ENCODE measurements around the gene IFIH1. TPM values are rescaled to one million over a fixed set of nuclear protein-coding genes. Genes with fewer than 3 reads are reported as not detected.
A peak's percentile ranks its signal among the peaks of the same experiment; 100 is the strongest.

The IFIH1 gene
- total RNA-seq (6.2 and 10.1 TPM in 2 replicates), polyA plus RNA-seq (1.7 and 7.1 TPM in 2 replicates)

- Histone ChIP-seq H3K9me3 (ENCODE audit: low read depth) (no peaks in the 10 kb centered on the region), H3K27me3 (no peaks in the 10 kb centered on the region), H3K4me2 (peak within 1 kb of the TSS; percentile 83), H3K79me2 (no peaks in the 10 kb centered on the region), H2AFZ (peak within 1 kb of the TSS; percentile 100), H3K9me2 (replicated peaks; ENCODE audit: insufficient read depth) (no peaks in the 10 kb centered on the region), H3K27ac (peak within 1 kb of the TSS; percentile 93), H3K36me3 (replicated peaks; ENCODE audit: insufficient read depth, low read depth) (no peaks in the 10 kb centered on the region), H3K4me1 (ENCODE audit: insufficient read depth) (peaks cover 5% of the 10 kb centered on the region), H4K20me1 (ENCODE audit: insufficient read depth, poor library complexity, severe bottlenecking) (no peaks in the 10 kb centered on the region), H3K4me3 (peak within 1 kb of the TSS; percentile 62)
- peak; percentile 89 for DNase-seq (ENCODE audit: low spot score)
- WGBS (ENCODE audit: low lambda C conversion rate, missing lambda C conversion rate) = 3% methylated on average over 45 of the region's 45 CpGs
- TF ChIP-seq EZH2phosphoT487 (IDR thresholded peaks at IDR 0.05; ENCODE audit: low read depth, severe bottlenecking, unreplicated experiment) (no peak), CTCF (IDR thresholded peaks at IDR 0.05; ENCODE audit: poor library complexity) (peak; percentile 27)
Observed at GRCh38 chr2:162318328-162319180, at the start of gene IFIH1. IFIH1 (minus strand) TSS chr2:162318684; CDS start chr2:162318307, 377 bp downstream.

DNA sequence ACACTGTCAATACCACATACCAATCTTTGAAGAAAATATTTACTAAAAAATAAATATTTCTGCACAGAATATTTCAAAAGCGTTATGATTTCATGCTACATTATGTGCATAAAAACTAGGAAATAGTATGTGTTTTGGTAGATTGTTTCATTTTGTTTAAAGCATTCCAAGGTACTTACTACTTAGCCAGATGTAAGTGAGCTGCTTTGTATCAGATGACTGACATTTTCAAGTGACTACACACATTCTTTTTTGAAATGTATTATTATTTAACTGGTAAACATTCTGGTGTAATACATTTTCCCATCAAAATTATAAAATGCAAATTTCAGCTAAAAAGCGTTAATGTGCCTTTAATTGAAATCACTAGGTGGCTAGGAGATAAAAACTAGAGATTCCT is 46.9 kb upstream of the IFIH1 start:
- Histone ChIP-seq H2AFZ (no peak overlapping the region), H3K36me3 (replicated peaks; ENCODE audit: insufficient read depth, low read depth) (no peaks in the 10 kb centered on the region), H3K9me2 (replicated peaks; ENCODE audit: insufficient read depth) (no peaks in the 10 kb centered on the region), H3K27me3 (no peaks in the 10 kb centered on the region), H3K4me1 (ENCODE audit: insufficient read depth) (no peaks in the 10 kb centered on the region), H3K4me2 (no peak overlapping the region), H3K4me3 (no peak overlapping the region), H3K27ac (no peak overlapping the region), H4K20me1 (ENCODE audit: insufficient read depth, poor library complexity, severe bottlenecking) (no peaks in the 10 kb centered on the region), H3K9me3 (ENCODE audit: low read depth) (no peaks in the 10 kb centered on the region), H3K79me2 (no peaks in the 10 kb centered on the region)
- 82% methylated on average over 2 of the region's 2 CpGs for WGBS (ENCODE audit: low lambda C conversion rate, missing lambda C conversion rate)
- TF ChIP-seq EZH2phosphoT487 (IDR thresholded peaks at IDR 0.05; ENCODE audit: low read depth, severe bottlenecking, unreplicated experiment) = no peak
- TF ChIP-seq CTCF (IDR thresholded peaks at IDR 0.05; ENCODE audit: poor library complexity) = no peak
- no peak for TF ChIP-seq EZH2 (IDR thresholded peaks at IDR 0.05; ENCODE audit: borderline replicate concordance)
- no peak for DNase-seq (ENCODE audit: low spot score)

- Histone ChIP-seq H3K36me3 (replicated peaks; ENCODE audit: insufficient read depth, low read depth) (no peaks in the 10 kb centered on the region), H3K27ac (peak overlapping the region; percentile 87), H3K79me2 (peaks cover 22% of the 10 kb centered on the region), H3K9me3 (ENCODE audit: low read depth) (no peaks in the 10 kb centered on the region), H3K4me2 (peak overlapping the region; percentile 71), H3K4me3 (peak overlapping the region; percentile 46), H2AFZ (peak overlapping the region; percentile 84), H3K4me1 (ENCODE audit: insufficient read depth) (no peaks in the 10 kb centered on the region), H3K27me3 (no peaks in the 10 kb centered on the region), H4K20me1 (ENCODE audit: insufficient read depth, poor library complexity, severe bottlenecking) (no peaks in the 10 kb centered on the region), H3K9me2 (replicated peaks; ENCODE audit: insufficient read depth) (no peaks in the 10 kb centered on the region)
- TF ChIP-seq EZH2 (IDR thresholded peaks at IDR 0.05; ENCODE audit: borderline replicate concordance) (no peak), CTCF (IDR thresholded peaks at IDR 0.05; ENCODE audit: poor library complexity) (no peak), EZH2phosphoT487 (IDR thresholded peaks at IDR 0.05; ENCODE audit: low read depth, severe bottlenecking, unreplicated experiment) (no peak)
- 9% methylated on average over 8 of the region's 8 CpGs for WGBS (ENCODE audit: low lambda C conversion rate, missing lambda C conversion rate)
- DNase-seq (ENCODE audit: low spot score) = no peak
Observed at GRCh38 chr2:162344617-162344950, 26.1 kb upstream of the IFIH1 start.

All from hepatocyte (in vitro differentiated cells).